ACHN (cell line): Measurements from ENCODE around the gene IL1F10.

ENCODE experiments used
- DNase-seq: peaks from one replicate; pipeline ENCODE4 v3.0.0-alpha.2; 2015
- in situ Hi-C: cut with HindIII; loops from 2 replicates; pipeline ENCODE4 v1.10.0; 2017; ENCODE audit warnings: low sequenced_read_pairs, low pct_ligation_motif_present, low pct_unique_long_range_greater_than_20kb

Gene IL1F10

DNA sequence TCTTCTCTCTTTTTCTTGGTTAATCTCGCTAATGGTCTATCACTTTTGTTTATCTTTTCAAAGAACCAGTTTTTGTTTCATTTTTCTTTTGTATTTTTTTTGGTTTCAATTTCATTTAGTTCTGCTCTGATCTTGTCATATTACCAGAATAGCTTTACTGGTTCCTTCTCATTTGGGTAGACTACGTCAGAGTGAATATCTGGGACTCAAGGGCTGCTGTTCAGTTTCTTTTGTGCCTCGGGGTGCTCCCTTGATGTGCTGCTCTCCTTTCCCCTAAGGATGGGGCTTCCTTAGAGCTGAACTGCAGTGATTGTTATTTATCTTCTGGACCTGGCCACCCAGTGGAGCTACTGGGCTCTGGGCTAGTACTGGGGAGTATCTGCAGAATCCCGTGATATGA, 30.3 kb downstream of the IL1F10 start:
- in situ Hi-C loops = no loop called here
- DNase-seq = no peak

DNA sequence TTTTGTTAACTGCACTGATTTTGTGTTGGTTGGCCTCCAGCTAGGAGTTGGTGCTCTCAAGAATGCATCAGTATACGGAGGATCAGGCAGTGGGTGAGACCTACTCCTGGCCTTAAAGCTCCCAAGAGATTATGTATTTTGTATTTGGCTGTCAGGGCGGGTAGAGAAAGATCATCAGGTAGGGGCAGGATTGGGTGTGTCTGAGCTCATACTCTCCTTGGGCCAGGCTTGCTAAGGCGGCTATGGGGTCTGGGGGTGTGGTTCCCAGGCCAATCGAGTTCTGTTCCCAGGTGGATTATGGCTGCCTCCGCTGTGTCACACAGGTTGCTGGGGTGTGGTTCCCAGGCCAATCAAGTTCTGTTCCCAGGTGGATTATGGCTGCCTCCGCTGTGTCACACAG, 30.8 kb downstream of the IL1F10 start:
- in situ Hi-C loops = no loop called here
- DNase-seq = no peak

DNA sequence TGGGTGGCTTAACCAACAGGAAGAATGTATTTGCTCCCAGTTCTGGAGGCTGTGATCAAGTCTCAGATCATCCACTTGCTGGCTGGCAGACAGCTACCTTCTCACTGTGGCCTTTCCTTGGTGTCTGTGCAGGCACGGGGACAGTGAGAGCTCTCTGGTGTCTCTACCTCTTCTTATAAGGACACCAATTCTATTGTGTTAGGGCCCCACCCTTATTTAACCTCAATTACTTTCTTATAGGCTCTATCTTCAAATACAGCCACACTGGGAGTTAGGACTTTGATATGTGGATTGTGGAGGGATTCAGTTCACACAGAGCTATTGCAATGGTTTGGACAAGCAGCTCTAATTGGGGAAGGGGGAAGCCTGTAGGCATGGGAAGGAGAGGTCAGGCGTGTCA, 34.4 kb downstream of the IL1F10 start:
- in situ Hi-C loops = no loop called here
- DNase-seq = no peak

DNA sequence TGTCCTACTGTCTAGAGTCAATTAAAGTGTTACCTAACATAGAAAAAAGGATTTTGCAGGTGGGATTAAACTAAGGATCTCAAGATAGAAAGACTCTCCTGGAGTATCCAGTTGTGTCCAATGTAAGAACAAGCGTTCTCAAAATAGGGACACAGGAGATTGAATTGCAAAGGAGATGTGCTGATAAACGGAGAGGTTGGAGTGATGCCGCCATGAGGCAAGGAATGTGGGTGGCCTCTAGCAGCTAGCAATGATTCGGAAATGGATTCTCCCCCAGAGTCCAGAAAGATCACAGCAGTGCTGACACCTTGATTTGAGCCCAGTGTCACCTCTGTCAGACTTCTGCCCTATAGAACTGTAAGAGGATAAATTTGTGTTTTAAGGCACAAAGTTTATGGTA, 35.5 kb downstream of the IL1F10 start:
- in situ Hi-C loops = no loop called here
- DNase-seq = no peak

DNA sequence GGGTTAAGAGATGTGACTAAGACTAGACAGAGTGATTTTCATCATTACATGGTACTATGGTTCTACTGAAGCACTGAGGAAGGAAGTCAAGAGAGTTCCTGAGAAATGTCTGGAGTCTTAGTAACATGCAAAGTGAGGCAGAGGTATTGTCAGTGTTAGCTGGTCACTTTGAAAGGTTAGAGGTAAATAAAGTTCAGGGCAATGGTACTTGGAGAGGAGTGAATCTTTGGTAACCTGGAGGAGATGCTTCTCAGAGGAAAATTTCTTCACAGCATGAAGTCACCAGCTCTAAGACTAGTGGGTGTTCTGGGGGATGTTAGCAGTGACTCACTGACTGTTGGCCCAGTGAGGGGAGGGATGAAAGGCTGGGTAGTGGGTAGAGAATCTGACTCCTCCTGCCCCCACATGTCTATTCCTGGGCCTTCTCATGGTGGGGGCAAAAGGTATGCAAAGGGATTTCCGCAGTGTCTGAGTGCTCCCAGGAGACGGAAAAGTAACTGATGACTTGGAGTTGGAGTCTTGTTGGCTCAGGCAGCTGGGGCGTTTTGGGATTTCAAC, 36.4 kb downstream of the IL1F10 start:
- in situ Hi-C loops = no loop called here
- no peak for DNase-seq

DNA sequence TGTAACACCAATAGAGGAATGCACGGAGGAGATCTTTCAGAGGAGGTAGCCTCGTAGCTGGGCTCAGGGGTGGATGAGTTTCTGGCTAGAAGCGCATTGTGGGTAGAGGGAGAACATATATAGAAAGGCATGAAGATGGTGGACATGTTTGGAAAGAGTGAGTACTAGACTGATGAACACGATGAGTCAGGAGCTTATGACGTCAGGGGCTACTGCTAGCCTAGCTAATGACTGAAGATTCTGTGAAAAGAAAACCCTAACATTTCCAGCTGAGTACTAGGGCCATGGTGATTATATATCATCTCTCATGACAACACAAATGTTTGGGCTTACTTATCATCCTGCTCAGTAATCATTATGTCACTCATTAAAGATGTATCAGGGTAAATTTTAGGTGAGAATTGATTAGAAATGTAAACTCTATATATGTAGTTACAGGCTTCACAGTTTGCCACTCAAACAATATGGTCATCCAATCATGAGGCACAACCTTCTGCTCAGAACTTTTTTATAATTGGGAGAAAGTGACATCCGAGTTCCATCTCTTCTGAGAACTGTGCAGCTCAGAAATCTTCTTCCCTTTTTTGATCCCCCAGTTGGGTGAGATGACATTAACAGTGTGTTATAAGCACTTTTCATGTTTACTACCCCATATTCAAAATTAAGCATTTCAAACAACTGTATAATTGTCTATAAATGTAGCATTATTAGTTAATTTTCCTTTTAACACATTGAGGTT, 37.4 kb downstream of the IL1F10 start:
- in situ Hi-C loops = no loop called here
- DNase-seq = no peak

DNA sequence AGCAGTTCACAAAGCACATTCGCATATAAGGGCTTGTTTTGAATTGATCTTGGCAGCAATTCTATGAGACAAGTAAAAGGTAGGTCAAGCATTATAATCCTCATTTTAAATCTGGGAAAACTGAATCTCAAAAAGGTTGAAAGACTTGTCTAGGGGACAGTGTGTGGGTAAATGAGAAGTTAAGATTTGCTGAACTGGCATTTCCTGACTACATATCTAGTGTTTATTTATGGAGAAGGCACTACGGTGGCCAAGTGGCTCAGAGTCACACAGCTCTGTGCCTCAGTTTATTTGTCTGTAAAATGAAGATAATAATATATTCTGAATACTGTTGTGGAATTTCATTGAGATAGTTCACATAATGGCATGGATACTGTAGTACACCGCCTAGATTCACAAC, 43.4 kb downstream of the IL1F10 start:
- no peak for DNase-seq
- in situ Hi-C loops = no loop called here

DNA sequence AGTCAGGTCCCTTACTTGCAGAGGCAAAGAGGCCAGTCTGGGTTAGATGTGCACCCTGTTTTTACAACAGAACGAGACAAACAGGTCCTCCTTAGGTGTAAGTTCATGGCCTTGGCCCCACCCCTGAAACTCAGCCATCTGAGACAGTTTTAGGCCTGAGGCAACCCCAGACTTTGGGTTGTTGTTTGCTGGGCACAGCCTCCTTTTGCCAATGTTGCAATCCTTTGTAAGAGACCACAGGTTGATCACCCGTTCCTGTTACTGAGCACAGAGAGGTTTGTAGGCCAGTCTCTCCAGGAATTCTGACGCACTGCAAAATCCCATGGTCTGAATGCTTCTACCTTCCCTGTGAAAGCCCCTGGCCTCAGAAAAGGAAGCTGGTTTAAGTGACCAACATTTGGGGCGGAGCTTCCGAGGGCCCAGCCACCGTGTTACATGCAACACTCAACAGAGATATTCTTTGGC, 44.1 kb downstream of the IL1F10 start:
- in situ Hi-C loops = no loop called here
- no peak for DNase-seq

DNA sequence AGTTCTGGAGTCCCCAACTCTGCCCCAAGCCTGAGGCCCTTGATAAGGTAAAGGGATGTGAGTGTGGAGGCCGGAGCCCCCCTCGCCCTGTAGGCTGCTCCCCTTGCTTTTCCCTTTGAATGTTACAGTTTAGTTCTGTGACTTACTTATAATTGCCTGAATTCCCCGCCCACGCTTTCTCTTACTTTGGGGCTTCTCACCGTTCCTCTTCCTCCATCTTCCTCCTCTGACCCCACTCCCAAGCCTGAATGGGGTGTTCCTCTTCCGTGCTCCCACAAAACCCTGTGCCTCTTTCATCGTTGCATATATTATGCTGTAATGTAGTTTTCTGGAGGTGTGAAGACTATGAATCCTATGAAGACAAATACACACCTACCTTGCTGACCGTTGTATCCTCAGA, 44.7 kb downstream of the IL1F10 start:
- in situ Hi-C loops = no loop called here
- DNase-seq = no peak

DNA sequence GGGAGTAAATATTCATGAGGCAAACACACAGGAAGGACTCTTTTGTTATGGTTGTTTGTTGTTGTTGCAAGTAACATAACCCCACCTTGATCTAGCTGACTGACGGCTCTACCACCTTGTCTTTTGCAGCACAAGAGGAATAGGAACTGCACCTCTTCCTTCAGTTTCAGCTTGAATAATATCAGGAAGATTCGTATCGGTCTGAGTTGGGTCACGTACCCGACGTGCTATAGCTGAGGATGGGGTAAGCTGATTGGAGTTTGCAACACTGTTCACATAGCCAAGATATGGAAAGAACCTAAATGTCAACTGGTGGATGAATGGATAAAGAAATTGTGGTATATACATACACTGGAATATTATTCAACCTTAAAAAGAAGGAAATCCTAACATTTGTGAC, 45.1 kb downstream of the IL1F10 start:
- in situ Hi-C loops = no loop called here
- DNase-seq = no peak

DNA sequence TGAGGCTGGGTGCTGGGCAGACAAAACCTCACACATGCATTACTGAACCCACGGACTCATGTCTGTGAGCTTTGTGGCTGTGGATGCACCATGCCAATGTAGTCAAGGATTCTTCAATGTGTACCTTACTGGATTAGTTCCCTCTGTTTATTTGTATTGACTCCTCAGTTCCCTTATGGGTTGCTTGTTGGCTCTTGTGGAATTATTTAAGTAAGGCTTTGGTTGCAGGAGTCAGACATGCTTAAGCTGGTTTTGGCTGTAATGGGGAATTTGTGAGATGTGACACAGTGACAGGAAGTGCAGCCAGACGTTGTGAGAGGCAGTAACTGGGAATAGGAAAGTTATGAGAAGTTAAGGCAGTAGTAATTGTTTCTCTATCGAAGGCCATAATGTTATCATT, 46.0 kb downstream of the IL1F10 start:
- no peak for DNase-seq
- in situ Hi-C loops = no loop called here

DNA sequence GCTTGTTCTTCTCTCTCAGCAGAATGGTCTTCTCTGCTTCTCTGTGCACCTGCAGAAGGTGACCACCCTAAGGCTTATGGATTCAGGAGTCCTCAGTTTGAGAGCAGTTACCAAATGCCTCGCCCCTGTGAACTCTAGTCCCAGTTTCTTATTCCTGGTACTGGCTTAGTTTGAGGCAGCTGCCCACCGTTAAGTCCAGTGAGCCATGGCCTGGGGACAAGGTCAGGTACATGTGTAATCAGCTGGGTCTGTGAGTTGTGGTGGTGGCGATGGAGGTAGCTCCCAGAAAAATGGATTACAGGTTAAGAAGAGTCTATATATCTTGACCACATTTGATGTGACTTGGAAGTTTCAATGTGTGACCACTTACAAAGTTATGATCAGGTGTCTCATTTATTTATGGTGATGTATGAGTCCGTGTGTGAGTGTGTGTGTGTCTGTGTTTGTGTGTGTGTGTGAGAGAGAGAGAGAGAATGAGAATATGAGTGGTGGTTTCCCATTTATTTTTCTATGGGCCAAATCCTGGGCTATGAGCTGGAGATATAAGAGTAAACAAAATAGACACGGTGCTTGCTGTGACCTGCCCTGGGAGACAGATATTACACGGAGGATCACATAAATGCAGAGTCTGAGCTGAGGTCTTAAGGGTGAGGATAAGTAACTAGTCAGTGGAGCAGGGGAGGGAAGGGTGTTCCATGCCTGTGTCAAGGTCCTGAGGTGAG, 46.6 kb downstream of the IL1F10 start:
- in situ Hi-C loops = no loop called here
- DNase-seq = no peak

DNA sequence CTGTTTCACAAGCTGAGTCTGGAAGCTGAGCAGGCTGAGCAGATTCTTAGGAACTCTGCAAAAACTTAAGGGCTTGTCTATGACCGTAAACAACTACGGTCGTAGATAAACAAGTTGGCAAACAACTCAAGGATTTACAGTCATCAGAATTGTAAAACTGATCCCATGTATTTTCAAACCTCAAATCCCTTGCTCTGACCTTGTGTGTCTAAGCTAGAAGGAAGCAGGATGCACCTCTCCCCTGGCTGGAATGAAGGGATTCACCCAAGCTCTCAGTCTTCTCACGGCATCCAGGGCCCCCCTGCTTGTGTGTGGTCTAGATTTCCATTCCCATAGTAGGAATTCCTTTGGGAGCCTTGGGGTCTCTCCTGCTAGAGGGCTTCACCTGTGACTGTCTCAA, 47.2 kb downstream of the IL1F10 start:
- DNase-seq = no peak
- in situ Hi-C loops = no loop called here

DNA sequence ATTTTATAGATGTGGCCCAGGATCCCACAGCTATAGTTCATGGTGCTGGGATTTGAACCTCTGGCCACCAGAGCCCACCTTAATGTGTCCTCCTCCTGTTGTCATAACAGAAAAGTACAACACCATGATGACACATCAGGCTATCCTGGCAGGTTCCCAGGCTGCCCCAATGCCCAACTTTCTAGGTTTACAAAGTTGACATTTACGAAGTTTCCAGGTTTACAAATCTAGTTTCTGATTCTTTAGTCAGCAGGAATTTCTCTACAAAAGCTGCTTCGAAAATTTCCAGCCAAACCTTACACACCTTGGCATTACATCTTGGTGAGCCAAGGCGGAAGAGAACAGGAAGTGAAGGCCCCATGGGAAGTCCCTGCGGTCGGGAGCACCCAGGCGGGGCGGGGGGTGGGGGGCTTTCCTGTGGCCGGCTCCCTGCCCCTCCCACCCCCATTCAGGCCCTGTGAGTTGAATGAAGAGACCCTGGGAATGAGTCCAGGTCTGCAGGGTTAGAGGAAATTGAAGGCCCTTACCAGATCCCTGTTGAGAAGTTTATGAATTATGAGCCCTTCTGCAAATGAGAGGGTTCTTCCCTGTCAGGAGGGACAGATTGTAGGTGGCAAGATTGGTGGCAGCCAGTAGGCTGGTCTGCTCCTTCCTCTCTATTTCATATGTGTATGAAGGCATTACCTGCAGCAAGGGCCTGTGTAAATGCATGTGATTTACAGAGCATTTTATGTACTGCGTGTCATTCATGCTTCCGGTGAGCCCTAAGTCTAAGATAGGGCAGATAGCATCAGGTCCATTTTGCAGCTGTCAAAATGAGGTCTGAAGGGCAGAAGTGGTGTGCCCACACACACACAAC, 48.6 kb downstream of the IL1F10 start:
- DNase-seq = no peak
- in situ Hi-C loops = no loop called here

DNA sequence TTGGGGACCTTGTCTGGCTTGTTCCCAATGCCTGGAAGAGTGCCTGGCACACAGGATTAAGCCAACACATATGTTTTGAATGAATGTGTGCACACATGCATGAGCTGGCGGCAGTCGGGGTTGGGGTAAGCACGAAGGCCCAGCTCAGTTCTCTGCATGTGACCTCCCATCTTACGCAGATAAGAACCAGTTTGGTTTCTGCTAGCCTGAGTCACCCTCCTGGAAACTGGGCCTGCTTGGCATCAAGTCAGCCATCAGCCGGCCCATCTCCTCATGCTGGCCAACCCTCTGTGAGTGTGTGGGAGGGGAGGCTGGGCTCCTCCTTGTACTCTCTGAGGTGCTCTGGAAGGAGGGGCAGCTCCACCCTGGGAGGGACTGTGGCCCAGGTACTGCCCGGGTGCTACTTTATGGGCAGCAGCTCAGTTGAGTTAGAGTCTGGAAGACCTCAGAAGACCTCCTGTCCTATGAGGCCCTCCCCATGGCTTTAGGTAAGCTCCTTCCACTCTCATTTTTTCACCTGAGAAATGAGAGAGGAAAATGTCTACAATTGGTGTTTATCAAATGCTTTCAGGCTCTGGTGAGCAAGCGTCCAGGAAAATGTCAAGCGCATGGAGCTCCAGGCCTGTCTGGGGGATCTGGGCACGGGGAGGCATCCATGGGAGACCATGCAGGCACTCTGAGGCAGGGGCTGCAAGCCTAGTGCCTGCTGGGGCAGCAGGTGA, 49.9 kb downstream of the IL1F10 start:
- DNase-seq = no peak
- in situ Hi-C loops = no loop called here

DNA sequence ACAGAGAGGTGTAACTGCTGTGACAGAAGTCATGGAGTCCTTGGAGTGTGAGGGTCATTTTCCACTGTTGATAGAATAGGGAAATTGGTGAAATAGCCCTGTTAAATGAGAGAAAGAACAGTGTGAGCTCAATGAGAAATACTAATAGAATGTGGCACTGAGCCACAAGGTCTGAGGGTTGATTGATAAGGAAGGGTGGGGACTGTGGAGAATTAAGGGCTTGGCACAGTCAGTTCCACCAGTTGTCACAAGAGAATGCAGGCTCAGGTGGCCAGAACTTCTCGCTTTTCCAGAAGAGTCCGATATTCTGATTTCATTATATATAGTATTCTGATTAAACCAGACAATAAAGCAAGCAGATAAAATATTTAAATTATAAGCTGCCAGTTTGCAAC, 50.5 kb downstream of the IL1F10 start:
- no peak for DNase-seq
- in situ Hi-C loops = no loop called here

DNA sequence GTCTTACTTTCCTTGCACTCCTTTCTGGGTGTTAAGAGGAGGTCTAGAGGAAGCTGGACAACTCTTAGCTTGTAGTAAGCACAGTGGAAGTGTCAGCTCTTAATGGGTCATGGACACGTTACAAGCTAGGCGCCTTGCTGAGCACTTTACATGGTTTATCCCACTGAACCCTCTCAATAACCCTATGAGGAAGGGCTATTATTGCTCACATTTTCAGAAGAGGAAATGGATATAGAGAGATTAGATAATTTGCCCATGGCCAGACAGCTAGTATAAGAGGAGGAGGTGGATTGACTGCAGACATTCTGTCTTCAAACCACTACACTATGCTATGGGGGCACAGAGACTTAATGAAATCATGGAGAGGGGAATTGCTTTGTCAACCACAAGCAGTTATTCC, 51.3 kb downstream of the IL1F10 start:
- no peak for DNase-seq
- in situ Hi-C loops = no loop called here

DNA sequence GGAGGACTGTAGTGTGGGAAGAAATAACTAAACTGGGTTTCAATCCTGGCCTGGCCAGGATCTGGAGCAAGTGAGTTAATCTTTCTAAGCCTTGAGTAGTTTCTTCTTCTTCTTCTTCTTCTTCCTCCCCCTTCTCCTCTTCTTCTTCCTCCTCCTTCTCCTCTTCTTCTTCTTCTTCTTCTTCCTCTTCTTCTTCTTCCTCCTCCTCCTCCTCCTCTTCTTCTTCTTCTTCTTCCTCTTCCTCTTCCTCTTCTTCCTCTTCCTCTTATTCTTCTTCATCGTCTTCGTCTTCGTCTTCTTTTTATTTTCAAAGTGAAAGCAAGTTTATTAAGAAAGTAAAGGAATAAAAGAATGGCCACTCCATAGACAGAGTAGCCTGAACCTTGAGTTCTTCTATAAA, 53.1 kb downstream of the IL1F10 start:
- in situ Hi-C loops = no loop called here
- DNase-seq = no peak

DNA sequence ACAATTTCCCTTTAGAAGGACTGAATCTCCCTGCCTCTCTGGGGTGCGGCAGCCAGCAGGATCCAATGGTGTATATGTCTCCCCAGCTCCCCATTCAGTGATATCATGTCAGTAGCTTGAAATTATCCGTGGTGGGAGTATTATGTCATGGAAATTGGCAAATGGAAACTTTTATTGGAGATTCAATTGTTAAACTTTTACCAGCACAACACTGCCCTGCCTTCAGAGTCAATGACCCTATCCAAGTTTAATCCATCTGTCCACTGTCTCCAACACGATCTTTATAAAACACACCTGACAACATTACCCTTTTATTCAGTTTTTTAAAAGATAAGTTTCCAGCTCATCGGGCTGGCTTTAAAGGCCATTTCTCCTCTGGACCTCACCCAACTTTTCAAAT, 54.6 kb downstream of the IL1F10 start:
- in situ Hi-C loops = no loop called here
- DNase-seq = no peak
